Upper lobe of right lung (tissue), 1 donor: Measurements from ENCODE around the gene SEC24A. TPM values are rescaled to one million over a fixed set of nuclear protein-coding genes. Genes with fewer than 3 reads are reported as not detected.
"Not testable (repeated sequence)": the region's sequence is repeated elsewhere in the genome, so short reads cannot be mapped to it uniquely, and the experiment has no call there.

Source experiments
- ATAC-seq: fragments of 200-7000 bp; cut with Tn5 transposase; one replicate; pipeline ENCODE4 v1.9.1; 2020; ENCODE audit warnings: mild to moderate bottlenecking, moderate library complexity
- DNase-seq: peaks from one replicate; pipeline ENCODE4 v3.0.0-alpha.2; 2020
- H3K27ac ChIP-seq: fragments of 200-600 bp; one replicate; pipeline ENCODE4 v1.8.0; 2022
- H3K27me3 ChIP-seq: fragments of 200-600 bp; one replicate; pipeline ENCODE4 v1.8.0; 2022; ENCODE audit warnings: mild to moderate bottlenecking
- H3K36me3 ChIP-seq: fragments of 200-600 bp; one replicate; pipeline ENCODE4 v1.8.0; 2022
- H3K4me1 ChIP-seq: fragments of 200-600 bp; one replicate; pipeline ENCODE4 v1.8.0; 2022
- H3K4me3 ChIP-seq: fragments of 200-600 bp; one replicate; pipeline ENCODE4 v1.8.0; 2022; ENCODE audit warnings: mild to moderate bottlenecking
- H3K9me3 ChIP-seq: fragments of 200-600 bp; one replicate; pipeline ENCODE4 v1.8.0; 2022
- CTCF ChIP-seq: fragments of 200-600 bp; IDR thresholded peaks from one replicate; pipeline ENCODE4 v1.8.0; 2022; ENCODE audit warnings: antibody characterized with exemption
- intact Hi-C: fragments of 100-400 bp; cut with DNase I; formaldehyde crosslinking; loops from one replicate; pipeline ENCODE4 v1.11.0; 2022
- total RNA-seq: library from RNA; stranded (reverse); fragmentation: NEBNext Ultra II Directional; extraction: Animal tissue kit (Norgen Biotek cat#: 25700); gene quantifications from one replicate; pipeline ENCODE4 v1.2.1, GENCODE V29; 2021
- donor health status: DM: no; HTN: yes; CAD: no; lungs with severe emphysema.

SEC24A gene
- total RNA-seq, 1 donor from 2014 or later: 21.7 TPM

GRCh38 chr5:134638760-134639201 is 9.8 kb upstream of the SEC24A start:
- no peak overlapping the region for H3K27ac ChIP-seq
- H3K9me3 ChIP-seq: no peaks in the 10 kb centered on the region
- no peaks in the 10 kb centered on the region for H3K36me3 ChIP-seq
- no peak for TF ChIP-seq CTCF
- H3K27me3 ChIP-seq: no peaks in the 10 kb centered on the region
- DNase-seq (no peak), ATAC-seq (no peak)
- no peak overlapping the region for H3K4me3 ChIP-seq
- no peaks in the 10 kb centered on the region for H3K4me1 ChIP-seq
- intact Hi-C loops: no loop called here

GRCh38 chr5:134642931-134643530 is 5.6 kb upstream of the SEC24A start:
- Histone ChIP-seq H3K4me3 (no peak overlapping the region), H3K4me1 (peaks cover 11% of the 10 kb centered on the region), H3K36me3 (no peaks in the 10 kb centered on the region), H3K27me3 (no peaks in the 10 kb centered on the region), H3K9me3 (no peaks in the 10 kb centered on the region), H3K27ac (no peak overlapping the region)
- DNase-seq (no peak), ATAC-seq (no peak)
- intact Hi-C loops: no loop called here
- no peak for TF ChIP-seq CTCF

- Histone ChIP-seq H3K4me3 (peak overlapping the region; percentile 94), H3K9me3 (no peaks in the 10 kb centered on the region), H3K36me3 (no peaks in the 10 kb centered on the region), H3K27ac (peak overlapping the region; percentile 90), H3K27me3 (no peaks in the 10 kb centered on the region), H3K4me1 (peaks cover 26% of the 10 kb centered on the region)
- DNase-seq (no peak), ATAC-seq (peak; percentile 44)
- no peak for TF ChIP-seq CTCF
- intact Hi-C loops: no loop called here
These were observed 698 bp upstream of the SEC24A start for GRCh38 chr5:134647750-134648424.

GRCh38 chr5:134649163-134649835 is 714 bp downstream of the SEC24A start:
- Histone ChIP-seq H3K36me3 (no peaks in the 10 kb centered on the region), H3K9me3 (no peaks in the 10 kb centered on the region), H3K27me3 (no peaks in the 10 kb centered on the region), H3K4me1 (peaks cover 26% of the 10 kb centered on the region), H3K27ac (peak overlapping the region; percentile 90), H3K4me3 (peak overlapping the region; percentile 94)
- intact Hi-C loops: no loop called here
- TF ChIP-seq CTCF: no peak
- no peak for DNase-seq
- ATAC-seq: peak; percentile 57

GRCh38 chr5:134650660-134651059 is 2.1 kb downstream of the SEC24A start:
- Histone ChIP-seq H3K4me1 (peaks cover 26% of the 10 kb centered on the region), H3K4me3 (peak overlapping the region; percentile 94)
- H3K9me3 ChIP-seq, H3K27me3 ChIP-seq, DNase-seq, H3K36me3 ChIP-seq, H3K27ac ChIP-seq, ATAC-seq, intact Hi-C loops: not testable (repeated sequence)

GRCh38 chr5:134651531-134651930 is 2.9 kb downstream of the SEC24A start:
- no peaks in the 10 kb centered on the region for H3K27me3 ChIP-seq
- H3K9me3 ChIP-seq: no peaks in the 10 kb centered on the region
- TF ChIP-seq CTCF: no peak
- ATAC-seq (no peak), DNase-seq (no peak)
- intact Hi-C loops: no loop called here
- no peak overlapping the region for H3K27ac ChIP-seq
- H3K36me3 ChIP-seq: no peaks in the 10 kb centered on the region
- peaks cover 26% of the 10 kb centered on the region for H3K4me1 ChIP-seq
- no peak overlapping the region for H3K4me3 ChIP-seq
